ENCODE results near the gene DLL4.
A peak's percentile ranks its signal among the peaks of the same experiment; 100 is the strongest.

DLL4 gene

DNA sequence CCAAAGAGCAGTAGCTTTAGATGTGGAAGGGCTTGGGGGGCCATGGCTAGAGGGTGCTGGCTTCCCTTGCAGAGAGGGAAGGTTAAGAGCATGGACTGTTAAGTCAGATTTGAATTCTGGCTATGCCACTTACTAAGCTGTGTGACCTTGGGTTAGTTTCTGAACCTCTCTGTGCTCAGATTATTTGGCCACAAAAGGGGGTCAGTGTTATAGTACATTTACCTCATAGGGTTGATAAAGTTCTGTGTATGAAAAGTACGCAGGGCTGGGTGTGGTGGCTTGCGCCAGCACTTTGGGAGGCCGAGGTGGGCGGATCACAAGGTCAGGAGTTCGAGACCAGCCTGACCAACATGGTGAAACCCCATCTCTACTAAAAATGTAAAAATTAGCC, 28.1 kb upstream of the DLL4 start:
- no peak overlapping the region for H3K27ac ChIP-seq
- TF ChIP-seq, protein P1, sequence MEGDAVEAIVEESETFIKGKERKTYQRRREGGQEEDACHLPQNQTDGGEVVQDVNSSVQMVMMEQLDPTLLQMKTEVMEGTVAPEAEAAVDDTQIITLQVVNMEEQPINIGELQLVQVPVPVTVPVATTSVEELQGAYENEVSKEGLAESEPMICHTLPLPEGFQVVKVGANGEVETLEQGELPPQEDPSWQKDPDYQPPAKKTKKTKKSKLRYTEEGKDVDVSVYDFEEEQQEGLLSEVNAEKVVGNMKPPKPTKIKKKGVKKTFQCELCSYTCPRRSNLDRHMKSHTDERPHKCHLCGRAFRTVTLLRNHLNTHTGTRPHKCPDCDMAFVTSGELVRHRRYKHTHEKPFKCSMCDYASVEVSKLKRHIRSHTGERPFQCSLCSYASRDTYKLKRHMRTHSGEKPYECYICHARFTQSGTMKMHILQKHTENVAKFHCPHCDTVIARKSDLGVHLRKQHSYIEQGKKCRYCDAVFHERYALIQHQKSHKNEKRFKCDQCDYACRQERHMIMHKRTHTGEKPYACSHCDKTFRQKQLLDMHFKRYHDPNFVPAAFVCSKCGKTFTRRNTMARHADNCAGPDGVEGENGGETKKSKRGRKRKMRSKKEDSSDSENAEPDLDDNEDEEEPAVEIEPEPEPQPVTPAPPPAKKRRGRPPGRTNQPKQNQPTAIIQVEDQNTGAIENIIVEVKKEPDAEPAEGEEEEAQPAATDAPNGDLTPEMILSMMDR (conservative IDR thresholded peaks at IDR 0.05), result no peak
- TF ChIP-seq ZFX (IDR thresholded peaks at IDR 0.05), result no peak

DNA sequence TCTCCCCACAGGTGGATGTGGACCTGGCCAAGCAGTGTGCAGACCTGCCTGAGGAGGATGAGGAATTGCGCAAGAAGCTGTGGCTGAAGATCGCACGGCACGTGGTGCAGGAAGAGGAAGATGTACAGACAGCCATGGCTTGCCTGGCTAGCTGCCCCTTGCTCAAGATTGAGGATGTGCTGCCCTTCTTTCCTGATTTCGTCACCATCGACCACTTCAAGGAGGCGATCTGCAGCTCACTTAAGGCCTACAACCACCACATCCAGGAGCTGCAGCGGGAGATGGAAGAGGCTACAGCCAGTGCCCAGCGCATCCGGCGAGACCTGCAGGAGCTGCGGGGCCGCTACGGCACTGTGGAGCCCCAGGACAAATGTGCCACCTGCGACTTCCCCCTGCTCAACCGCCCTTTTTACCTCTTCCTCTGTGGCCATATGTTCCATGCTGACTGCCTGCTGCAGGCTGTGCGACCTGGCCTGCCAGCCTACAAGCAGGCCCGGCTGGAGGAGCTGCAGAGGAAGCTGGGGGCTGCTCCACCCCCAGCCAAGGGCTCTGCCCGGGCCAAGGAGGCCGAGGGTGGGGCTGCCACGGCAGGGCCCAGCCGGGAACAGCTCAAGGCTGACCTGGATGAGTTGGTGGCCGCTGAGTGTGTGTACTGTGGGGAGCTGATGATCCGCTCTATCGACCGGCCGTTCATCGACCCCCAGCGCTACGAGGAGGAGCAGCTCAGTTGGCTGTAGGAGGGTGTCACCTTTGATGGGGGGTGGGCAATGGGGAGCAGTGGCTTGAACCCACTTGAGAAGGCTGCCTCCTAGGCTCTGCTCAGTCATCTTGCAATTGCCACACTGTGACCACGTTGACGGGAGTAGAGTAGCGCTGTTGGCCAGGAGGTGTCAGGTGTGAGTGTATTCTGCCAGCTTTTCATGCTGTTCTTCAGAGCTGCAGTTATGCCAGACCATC, 26.3 kb upstream of the DLL4 start:
- no peak for TF ChIP-seq ZFX (IDR thresholded peaks at IDR 0.05)
- TF ChIP-seq, protein P1 (conservative IDR thresholded peaks at IDR 0.05), result no peak
- peak overlapping the region; percentile 11 for H3K27ac ChIP-seq

DNA sequence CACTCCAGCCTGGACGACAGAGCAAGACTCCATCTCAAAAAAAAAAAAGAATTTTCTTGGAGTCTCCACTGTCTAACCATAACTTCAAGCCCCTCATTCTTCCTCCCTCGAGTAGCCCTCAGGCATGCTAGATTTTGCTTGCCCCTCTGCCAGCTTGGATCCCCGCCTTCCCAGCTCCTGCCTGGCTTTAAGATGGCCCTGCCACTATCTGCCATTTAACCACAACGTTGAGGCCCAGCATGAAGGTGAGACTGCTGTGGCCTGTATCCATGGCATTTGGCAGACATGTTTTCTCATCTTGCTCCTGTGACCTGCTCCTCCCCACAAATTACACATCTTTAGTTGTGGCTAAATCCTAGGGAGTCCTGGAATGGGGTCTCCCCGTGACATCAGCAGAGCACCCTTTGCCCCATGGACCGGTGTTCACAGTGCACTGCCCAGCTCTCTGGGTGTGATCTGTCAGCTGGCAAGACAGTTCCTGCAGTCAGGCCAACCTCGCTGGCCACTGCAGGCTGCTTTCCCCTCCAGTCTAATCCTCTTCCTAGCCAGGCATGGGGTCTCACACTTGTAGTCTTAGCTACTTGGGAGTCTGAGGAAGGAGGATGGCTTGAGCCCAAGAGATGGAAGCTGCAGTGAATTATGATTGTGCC, 24.5 kb upstream of the DLL4 start:
- no peak overlapping the region; the same call in 1 of the 2 replicates for H3K27ac ChIP-seq
- no peak for TF ChIP-seq ZFX (IDR thresholded peaks at IDR 0.05)
- TF ChIP-seq, protein P1 (conservative IDR thresholded peaks at IDR 0.05), result no peak

GRCh38 chr15:40906091-40906990, 22.8 kb upstream of the DLL4 start:
- H3K27ac ChIP-seq, result peak overlapping the region; percentile 59

DNA sequence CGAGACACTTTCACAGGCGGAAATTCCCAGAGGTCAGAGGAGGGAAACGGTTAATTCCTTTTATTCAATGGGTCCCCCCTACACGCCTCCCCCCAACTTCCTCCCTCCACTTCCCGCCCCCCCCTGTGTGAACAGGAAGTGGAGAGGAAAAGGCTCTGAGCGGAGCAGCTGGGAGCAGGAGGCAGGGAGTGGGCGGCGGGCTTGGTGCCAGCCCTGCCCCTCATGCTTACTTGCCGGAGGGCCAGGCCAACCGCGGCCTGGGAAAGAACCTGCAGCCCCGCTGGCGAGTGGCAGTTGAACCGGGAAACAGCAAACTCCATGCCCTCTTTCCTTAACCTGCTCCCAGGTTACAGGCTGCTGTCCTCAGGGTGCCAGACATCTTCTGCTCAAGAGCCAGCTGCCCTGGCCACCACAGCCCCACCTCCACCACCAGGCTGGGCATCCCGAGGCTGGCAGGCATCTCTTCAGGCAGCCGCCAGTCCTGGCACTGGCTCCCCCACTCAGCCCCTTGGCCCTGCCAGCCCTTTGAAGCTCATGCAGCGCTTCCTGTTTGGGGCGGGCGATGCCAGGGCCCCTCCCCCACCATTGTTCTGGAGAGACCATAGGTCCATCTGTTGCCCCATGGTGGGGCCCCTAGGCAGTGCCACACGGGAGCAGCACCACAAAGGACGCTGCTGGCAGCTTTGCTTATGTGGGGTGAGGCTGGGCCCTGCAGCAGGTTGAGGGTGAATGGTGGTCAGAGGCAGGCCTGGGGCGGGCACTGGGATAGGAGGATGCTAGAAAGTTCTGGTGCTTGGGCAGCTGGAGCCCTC, 21.9 kb upstream of the DLL4 start:
- TF ChIP-seq, protein P1 (conservative IDR thresholded peaks at IDR 0.05), result no peak
- TF ChIP-seq ZFX (IDR thresholded peaks at IDR 0.05), result no peak
- H3K27ac ChIP-seq, result peak overlapping the region; percentile 59

More at GRCh38 chr15:40906091-40906990, 22.8 kb upstream of the DLL4 start:
- TF ChIP-seq ZFX (IDR thresholded peaks at IDR 0.05), result no peak
- TF ChIP-seq, protein P1 (conservative IDR thresholded peaks at IDR 0.05), result peak; percentile 86

- TF ChIP-seq ZFX (IDR thresholded peaks at IDR 0.05), result no peak
- TF ChIP-seq, protein P1 (conservative IDR thresholded peaks at IDR 0.05), result no peak
- no peak overlapping the region; the same call in 1 of the 2 replicates for H3K27ac ChIP-seq
These were observed 21.0 kb upstream of the DLL4 start for GRCh38 chr15:40908095-40908494.

All from C4-2B (cell line).